HG02610 (cell line): Measurements from ENCODE around the gene MGAT3.
A peak's percentile ranks its signal among the peaks of the same experiment; 100 is the strongest.

ENCODE experiments used
- ATAC-seq: cut with Tn5 transposase; IDR thresholded peaks from one replicate; pipeline ENCODE4 v1.9.1; 2021; ENCODE audit warnings: mild to moderate bottlenecking, moderate library complexity; ENCODE audit not compliant: unreplicated experiment

The MGAT3 gene

GRCh38 chr22:39526736-39527171 is 69.9 kb downstream of the MGAT3 start:
- no peak for ATAC-seq

- no peak for ATAC-seq
Measured at GRCh38 chr22:39527481-39527961, 70.7 kb downstream of the MGAT3 start.

- no peak for ATAC-seq
Measured at GRCh38 chr22:39528080-39528661, 71.4 kb downstream of the MGAT3 start.

GRCh38 chr22:39528681-39529486 is 72.1 kb downstream of the MGAT3 start:
- ATAC-seq = no peak

- ATAC-seq = no peak
Measured at GRCh38 chr22:39529487-39529851, 72.7 kb downstream of the MGAT3 start.

- ATAC-seq = no peak
Measured at GRCh38 chr22:39530116-39530515, 73.3 kb downstream of the MGAT3 start.

GRCh38 chr22:39530692-39531331 is 74.0 kb downstream of the MGAT3 start:
- no peak for ATAC-seq

DNA sequence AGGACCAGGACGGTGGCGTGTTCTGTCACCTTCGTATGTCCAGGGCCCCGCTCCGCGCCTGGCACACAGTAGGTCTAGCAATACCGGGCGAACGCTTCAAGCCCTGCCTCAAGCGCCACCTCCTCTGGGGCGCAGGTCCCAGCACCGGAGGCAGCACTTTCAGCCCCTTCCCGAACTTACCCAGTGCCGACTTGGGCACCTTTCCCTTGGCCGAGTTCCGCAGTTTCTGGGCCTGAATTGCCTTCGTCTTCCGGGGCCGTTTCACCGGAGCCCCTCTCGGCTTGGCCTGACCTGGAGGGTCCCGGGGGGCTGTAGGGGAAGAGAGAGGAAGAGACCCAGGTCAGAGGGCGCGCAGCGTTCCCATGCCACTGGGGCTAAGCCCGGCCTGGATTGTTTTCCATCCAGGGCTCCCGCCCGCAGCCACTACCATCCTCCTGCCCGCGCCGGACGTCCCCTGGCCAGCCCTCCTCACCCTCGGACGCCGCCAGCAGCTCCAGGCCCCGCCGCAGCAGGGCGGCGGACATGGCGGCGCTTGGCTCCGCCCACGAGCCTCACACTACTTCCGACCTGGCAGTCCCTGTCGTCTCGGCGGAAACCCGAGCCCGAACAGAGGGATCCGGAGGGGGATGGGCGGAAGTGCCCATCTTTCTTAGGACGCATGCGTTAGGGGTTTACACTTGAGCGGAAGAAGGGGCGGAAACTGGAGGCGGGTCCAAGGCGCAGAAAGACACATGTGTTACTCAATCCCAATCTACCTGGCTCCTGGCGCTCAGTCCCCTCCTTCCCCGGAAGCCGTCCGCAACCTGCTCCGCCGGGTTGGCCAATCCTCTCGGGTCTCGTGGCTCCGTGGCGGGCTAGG is 75.6 kb downstream of the MGAT3 start, which contains the start of gene RPS19BP1:
TSS of gene RPS19BP1 (minus strand) at position 534 of the 859 bp plus-strand sequence. CDS start at position 524, 10 bp downstream.
- peak; percentile 82 for ATAC-seq

GRCh38 chr22:39534092-39534506 is 77.3 kb downstream of the MGAT3 start:
- ATAC-seq = no peak

- no peak for ATAC-seq
Measured at GRCh38 chr22:39534591-39535356, 78.0 kb downstream of the MGAT3 start.

DNA sequence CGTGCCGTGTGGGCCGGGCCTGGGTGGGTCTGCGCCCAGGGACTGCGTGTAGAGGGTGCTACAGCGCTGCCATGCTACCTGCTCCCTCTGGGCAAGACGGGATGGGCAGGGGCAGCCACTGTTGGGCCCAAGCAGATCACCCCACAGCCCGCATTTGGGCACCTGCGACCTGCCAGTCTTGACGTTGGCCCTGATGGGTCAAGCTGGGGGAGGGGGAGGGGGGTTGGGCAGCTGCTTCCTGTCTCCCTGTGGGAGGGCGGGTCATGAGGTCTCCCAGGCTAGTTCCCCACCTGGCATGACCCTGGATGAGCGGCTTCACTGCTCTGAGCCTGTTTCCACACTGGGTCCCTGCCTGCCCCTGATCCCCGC is 78.5 kb downstream of the MGAT3 start:
- no peak for ATAC-seq

DNA sequence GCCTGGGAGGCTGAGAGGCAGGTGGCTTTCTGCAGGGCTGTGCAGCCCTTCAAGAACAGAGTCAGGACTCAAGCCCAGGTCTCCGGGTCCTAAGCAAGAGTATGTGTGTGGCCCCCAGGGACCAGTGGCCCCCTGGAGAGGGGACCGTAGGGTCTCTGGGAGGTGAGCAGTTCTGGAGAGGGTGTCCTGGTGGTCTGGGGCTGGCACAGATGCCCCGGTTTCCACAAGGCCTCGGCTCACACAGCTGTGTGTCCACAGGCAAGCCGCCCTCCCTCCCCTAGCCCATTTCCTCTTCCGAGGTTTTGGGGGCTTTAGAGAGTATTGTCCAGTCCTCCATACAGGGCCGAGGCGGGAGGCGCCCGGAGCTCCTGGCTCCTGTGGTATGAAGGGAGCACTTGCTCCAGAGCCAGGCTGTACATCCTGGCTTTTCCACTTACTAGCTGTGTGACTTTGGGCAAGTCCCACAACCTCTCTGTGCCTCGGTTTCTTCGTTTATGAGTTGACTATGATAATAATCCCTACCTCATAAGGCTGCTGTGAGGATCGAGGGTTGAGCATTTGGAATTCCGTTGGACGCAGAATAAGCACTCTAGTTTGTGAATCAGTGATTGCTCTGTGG is 79.1 kb downstream of the MGAT3 start:
- ATAC-seq = no peak

GRCh38 chr22:39536711-39537110 is 79.9 kb downstream of the MGAT3 start:
- ATAC-seq = no peak

DNA sequence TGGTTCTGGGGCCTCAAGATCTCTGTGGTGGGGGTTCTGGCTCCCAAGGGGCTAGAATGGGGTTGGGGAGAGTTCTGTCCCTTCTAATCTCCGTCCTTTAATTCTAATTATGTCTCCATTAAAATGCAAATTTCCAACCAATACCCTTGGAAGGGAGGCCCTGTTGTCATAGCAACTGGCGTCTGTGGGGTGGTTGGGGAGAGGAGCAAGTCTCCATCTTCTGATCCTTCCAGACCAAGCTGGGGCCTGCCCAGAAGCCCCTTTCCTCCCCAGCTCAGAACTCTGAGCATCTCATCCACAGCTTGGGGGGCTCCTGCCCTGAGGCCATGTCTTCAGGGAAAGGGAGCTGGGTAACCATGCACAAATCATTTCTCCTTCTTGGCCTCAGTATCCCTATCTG is 81.2 kb downstream of the MGAT3 start:
- no peak for ATAC-seq
